GM23338 (cell line): ENCODE results near the gene FRMD3.

Experiments used
- ETS1 ChIP-seq: IDR thresholded peaks from 2 replicates; pipeline ENCODE4 v1.6.1; 2016; ENCODE audit warnings: antibody characterized with exemption
- EZH2 ChIP-seq: fragments of 200-600 bp; sonication (generic); IDR thresholded peaks from one replicate; pipeline ENCODE4 v1.8.0; 2017; ENCODE audit warnings: antibody characterized with exemption, mild to moderate bottlenecking, low read depth; ENCODE audit not compliant: unreplicated experiment
- EZH2phosphoT487 ChIP-seq: fragments of 200-600 bp; sonication (generic); IDR thresholded peaks from one replicate; pipeline ENCODE4 v1.8.1; 2018; ENCODE audit warnings: antibody characterized with exemption; ENCODE audit not compliant: unreplicated experiment
- JUNB ChIP-seq: IDR thresholded peaks from one replicate; pipeline ENCODE4 v1.6.1; 2016; ENCODE audit warnings: antibody characterized with exemption; ENCODE audit not compliant: unreplicated experiment
- POLR2AphosphoS5 ChIP-seq: IDR thresholded peaks from 2 replicates; pipeline ENCODE4 v1.6.1; 2016; ENCODE audit warnings: antibody characterized with exemption, low read depth
- TF ChIP-seq, protein P1 (sequence below), 2 experiments: fragments of 200-600 bp in 1 of 2; sonication (generic) in 1 of 2; conservative IDR thresholded peaks; 2 replicates each; pipeline versions ENCODE4 v1.5.1 to v1.6.1; 2016 to 2017; ENCODE audit warnings: antibody characterized with exemption in 2 of 2, low read depth in 2 of 2, mild to moderate bottlenecking in 2 of 2, moderate library complexity in 1 of 2
- TF ChIP-seq, protein P2 (sequence below): IDR thresholded peaks from one replicate; pipeline ENCODE4 v1.6.1; 2018; ENCODE audit warnings: antibody characterized with exemption; ENCODE audit not compliant: unreplicated experiment

DNA sequence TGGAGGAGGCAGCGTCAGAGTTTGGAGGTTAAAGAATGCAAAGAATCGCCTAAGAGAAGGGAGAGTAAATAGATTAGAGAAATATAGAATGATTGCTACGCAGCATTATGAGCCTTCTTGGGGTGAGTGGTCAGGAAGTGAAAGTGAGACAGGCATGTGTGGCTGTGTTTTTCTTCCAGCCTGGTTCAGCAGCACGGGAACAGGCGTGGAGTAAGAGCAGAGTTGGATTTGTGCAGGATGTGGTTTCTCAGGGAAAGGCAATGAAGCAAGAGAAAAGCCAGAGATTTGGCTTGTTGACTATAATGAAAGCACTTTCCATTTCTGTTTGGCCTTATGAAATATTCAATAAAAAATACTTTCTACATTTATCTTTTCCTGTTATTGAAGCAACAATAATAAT, 34.3 kb upstream of the FRMD3 start:
- TF ChIP-seq, protein P1, sequence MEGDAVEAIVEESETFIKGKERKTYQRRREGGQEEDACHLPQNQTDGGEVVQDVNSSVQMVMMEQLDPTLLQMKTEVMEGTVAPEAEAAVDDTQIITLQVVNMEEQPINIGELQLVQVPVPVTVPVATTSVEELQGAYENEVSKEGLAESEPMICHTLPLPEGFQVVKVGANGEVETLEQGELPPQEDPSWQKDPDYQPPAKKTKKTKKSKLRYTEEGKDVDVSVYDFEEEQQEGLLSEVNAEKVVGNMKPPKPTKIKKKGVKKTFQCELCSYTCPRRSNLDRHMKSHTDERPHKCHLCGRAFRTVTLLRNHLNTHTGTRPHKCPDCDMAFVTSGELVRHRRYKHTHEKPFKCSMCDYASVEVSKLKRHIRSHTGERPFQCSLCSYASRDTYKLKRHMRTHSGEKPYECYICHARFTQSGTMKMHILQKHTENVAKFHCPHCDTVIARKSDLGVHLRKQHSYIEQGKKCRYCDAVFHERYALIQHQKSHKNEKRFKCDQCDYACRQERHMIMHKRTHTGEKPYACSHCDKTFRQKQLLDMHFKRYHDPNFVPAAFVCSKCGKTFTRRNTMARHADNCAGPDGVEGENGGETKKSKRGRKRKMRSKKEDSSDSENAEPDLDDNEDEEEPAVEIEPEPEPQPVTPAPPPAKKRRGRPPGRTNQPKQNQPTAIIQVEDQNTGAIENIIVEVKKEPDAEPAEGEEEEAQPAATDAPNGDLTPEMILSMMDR (conservative IDR thresholded peaks at IDR 0.05; ENCODE audit: low read depth in 2 of 2) = no peak
- no peak for TF ChIP-seq ETS1
- no peak for TF ChIP-seq EZH2phosphoT487
- TF ChIP-seq EZH2 = no peak
- no peak for TF ChIP-seq POLR2AphosphoS5
- TF ChIP-seq, protein P2, sequence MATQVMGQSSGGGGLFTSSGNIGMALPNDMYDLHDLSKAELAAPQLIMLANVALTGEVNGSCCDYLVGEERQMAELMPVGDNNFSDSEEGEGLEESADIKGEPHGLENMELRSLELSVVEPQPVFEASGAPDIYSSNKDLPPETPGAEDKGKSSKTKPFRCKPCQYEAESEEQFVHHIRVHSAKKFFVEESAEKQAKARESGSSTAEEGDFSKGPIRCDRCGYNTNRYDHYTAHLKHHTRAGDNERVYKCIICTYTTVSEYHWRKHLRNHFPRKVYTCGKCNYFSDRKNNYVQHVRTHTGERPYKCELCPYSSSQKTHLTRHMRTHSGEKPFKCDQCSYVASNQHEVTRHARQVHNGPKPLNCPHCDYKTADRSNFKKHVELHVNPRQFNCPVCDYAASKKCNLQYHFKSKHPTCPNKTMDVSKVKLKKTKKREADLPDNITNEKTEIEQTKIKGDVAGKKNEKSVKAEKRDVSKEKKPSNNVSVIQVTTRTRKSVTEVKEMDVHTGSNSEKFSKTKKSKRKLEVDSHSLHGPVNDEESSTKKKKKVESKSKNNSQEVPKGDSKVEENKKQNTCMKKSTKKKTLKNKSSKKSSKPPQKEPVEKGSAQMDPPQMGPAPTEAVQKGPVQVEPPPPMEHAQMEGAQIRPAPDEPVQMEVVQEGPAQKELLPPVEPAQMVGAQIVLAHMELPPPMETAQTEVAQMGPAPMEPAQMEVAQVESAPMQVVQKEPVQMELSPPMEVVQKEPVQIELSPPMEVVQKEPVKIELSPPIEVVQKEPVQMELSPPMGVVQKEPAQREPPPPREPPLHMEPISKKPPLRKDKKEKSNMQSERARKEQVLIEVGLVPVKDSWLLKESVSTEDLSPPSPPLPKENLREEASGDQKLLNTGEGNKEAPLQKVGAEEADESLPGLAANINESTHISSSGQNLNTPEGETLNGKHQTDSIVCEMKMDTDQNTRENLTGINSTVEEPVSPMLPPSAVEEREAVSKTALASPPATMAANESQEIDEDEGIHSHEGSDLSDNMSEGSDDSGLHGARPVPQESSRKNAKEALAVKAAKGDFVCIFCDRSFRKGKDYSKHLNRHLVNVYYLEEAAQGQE = no peak
- no peak for TF ChIP-seq JUNB
